WERI-Rb-1 (cell line): ENCODE data around the gene PAQR5.

Source experiments
- DNase-seq: peaks from one replicate; pipeline ENCODE4 v3.0.0-alpha.2; 2020
- H3K27ac ChIP-seq: fragments of 250-450 bp; sonication (Bioruptor Pico); 2 replicates; pipeline ENCODE4 v1.5.1; 2020; ENCODE audit warnings: mild to moderate bottlenecking, moderate library complexity
- H3K27me3 ChIP-seq: fragments of 250-450 bp; sonication (Bioruptor Pico); 2 replicates; pipeline ENCODE4 v1.5.1; 2021; ENCODE audit warnings: mild to moderate bottlenecking, low read depth, moderate library complexity; ENCODE audit not compliant: insufficient read depth, severe bottlenecking
- H3K36me3 ChIP-seq: fragments of 250-450 bp; sonication (Bioruptor Pico); 2 replicates; pipeline ENCODE4 v1.5.1; 2020; ENCODE audit warnings: mild to moderate bottlenecking, moderate library complexity
- H3K4me3 ChIP-seq: 2 replicates; pipeline ENCODE4 v1.5.1; 2011; ENCODE audit warnings: low read depth, mild to moderate bottlenecking, control low read depth, low read length
- H3K9me3 ChIP-seq: fragments of 250-450 bp; sonication (Bioruptor Pico); 2 replicates; pipeline ENCODE4 v1.5.1; 2021; ENCODE audit warnings: mild to moderate bottlenecking, moderate library complexity; ENCODE audit not compliant: severe bottlenecking
- TF ChIP-seq, protein P1 (sequence below): IDR thresholded peaks from 2 replicates; pipeline ENCODE4 v1.5.1; 2011; ENCODE audit warnings: low read depth, mild to moderate bottlenecking, control low read depth, inconsistent platforms, low read length

The PAQR5 gene

DNA sequence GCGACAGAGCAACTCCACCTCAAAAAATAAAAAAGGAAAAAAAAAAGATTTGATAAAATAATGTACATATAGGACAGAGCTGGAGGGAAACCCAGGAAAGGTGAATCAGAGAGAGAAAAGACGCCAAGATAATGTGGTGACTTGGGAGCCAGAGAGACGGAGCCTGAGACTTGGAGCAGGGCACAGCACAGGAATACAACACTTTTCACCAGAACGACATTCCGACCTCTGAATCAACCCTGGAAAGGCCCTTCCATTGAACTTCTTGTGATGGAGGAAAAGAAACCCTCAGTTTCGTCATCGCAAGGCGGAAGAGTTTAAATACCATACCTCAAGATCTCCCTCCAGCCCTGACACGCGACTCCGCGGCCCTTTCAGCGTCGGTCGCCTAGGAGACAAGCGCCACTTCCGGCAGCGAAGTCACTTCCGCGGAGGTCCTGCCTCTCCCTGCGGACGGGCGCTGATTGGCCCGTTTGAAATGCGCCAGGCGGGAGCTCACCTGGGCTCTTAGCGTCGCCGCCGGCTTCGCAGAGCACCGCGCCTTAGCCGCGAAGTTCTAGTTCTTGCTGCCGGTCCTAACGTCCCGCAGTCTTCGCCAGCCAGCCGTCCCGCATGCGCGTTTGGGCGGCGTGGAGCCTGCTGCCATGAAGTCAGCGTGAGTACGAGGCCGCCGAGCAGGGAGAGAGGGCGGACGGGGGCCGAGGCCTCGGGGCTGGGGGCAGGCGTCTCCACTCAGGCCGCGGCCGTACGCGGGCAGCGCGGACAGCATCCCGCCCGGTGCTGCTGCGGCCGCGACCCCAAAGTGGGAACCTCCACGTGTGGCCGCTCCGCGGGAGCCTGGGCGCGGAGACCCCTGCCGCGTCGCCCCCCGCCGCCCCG, 115.3 kb downstream of the PAQR5 start, which contains the start of gene KIF23:
Gene KIF23 (plus strand): TSS at position 528 of the 879 bp plus-strand sequence. CDS start 117 bp downstream, at position 645.
- peaks cover 29% of the 10 kb centered on the region for H3K36me3 ChIP-seq
- no peaks in the 10 kb centered on the region for H3K27me3 ChIP-seq
- peak within 1 kb of the TSS; percentile 95 for H3K4me3 ChIP-seq
- DNase-seq = peak; percentile 93
- peak within 1 kb of the TSS; percentile 88 for H3K27ac ChIP-seq
- no peaks in the 10 kb centered on the region for H3K9me3 ChIP-seq
- TF ChIP-seq, protein P1, sequence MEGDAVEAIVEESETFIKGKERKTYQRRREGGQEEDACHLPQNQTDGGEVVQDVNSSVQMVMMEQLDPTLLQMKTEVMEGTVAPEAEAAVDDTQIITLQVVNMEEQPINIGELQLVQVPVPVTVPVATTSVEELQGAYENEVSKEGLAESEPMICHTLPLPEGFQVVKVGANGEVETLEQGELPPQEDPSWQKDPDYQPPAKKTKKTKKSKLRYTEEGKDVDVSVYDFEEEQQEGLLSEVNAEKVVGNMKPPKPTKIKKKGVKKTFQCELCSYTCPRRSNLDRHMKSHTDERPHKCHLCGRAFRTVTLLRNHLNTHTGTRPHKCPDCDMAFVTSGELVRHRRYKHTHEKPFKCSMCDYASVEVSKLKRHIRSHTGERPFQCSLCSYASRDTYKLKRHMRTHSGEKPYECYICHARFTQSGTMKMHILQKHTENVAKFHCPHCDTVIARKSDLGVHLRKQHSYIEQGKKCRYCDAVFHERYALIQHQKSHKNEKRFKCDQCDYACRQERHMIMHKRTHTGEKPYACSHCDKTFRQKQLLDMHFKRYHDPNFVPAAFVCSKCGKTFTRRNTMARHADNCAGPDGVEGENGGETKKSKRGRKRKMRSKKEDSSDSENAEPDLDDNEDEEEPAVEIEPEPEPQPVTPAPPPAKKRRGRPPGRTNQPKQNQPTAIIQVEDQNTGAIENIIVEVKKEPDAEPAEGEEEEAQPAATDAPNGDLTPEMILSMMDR = no peak

DNA sequence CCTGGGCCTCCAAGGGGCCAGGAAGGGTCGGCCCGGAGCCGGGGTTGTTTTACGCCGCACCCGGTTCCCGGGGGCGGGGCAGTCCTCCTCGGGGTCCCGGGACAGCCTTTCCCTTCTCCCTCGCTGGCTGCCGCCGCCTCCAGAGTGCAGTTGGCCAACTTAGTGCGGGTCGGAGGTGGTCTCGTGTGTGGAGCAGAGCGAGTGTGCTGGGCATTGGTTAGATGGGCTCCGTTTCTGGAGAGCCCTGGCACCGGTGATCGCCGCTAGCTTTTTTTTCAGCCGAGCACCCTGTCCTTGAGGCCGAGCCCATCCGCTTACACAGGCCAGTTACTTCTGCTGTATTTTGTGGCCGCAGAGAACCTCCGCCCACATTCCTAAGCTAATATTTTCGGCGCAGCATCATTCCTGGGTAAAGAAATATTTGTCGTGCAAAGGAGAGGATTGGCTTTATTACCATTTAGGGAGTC, 116.0 kb downstream of the PAQR5 start:
- H3K27ac ChIP-seq = peak overlapping the region; percentile 88
- no peaks in the 10 kb centered on the region for H3K27me3 ChIP-seq
- no peaks in the 10 kb centered on the region for H3K9me3 ChIP-seq
- peak; percentile 19 for DNase-seq
- TF ChIP-seq, protein P1 = no peak
- peaks cover 36% of the 10 kb centered on the region for H3K36me3 ChIP-seq
- peak overlapping the region; percentile 95 for H3K4me3 ChIP-seq

DNA sequence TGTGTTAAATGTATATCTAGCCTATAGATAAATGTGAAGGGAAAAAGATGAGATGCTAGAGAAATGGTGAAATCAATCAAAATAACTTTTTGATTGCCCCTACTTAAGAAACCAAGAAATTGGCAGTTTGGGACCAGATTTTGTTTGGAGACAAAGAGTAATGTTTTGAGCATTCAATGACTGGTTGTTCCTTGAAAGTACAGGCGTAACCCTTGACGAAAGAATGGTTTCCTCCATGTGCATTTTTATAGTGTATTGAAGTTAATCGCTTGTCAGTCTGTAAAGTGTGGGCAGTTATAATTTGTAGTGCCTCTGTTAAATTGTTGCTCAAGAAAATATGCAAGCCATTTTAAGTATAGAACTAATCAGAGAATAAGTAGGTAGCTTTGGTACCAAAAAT, 116.7 kb downstream of the PAQR5 start:
- H3K27me3 ChIP-seq = no peaks in the 10 kb centered on the region
- TF ChIP-seq, protein P1 = no peak
- no peaks in the 10 kb centered on the region for H3K9me3 ChIP-seq
- no peak for DNase-seq
- H3K36me3 ChIP-seq = peaks cover 43% of the 10 kb centered on the region
- H3K27ac ChIP-seq = no peak overlapping the region
- peak overlapping the region; percentile 95 for H3K4me3 ChIP-seq

DNA sequence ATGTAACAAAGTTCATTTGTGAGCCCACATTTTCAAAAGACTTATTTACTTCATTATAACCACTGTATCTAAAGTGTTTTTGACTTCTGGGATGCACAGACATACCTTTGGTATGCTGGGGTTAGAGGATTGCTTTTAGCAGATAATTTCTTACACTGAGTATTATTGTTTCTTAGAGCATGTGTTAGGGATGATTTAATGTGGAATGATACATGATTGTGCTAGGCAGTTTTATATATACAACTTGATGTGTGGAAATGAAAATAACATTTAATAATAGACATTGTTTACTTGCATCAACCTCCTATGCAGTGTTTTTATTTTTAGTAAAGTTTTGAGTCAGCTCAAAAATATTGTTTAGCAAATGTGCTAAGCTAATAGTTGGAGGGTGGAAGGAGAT, 118.9 kb downstream of the PAQR5 start:
- no peak overlapping the region for H3K27ac ChIP-seq
- no peaks in the 10 kb centered on the region for H3K9me3 ChIP-seq
- H3K4me3 ChIP-seq = no peak overlapping the region
- TF ChIP-seq, protein P1 = no peak
- no peaks in the 10 kb centered on the region for H3K27me3 ChIP-seq
- DNase-seq = no peak
- H3K36me3 ChIP-seq = peaks cover 65% of the 10 kb centered on the region

DNA sequence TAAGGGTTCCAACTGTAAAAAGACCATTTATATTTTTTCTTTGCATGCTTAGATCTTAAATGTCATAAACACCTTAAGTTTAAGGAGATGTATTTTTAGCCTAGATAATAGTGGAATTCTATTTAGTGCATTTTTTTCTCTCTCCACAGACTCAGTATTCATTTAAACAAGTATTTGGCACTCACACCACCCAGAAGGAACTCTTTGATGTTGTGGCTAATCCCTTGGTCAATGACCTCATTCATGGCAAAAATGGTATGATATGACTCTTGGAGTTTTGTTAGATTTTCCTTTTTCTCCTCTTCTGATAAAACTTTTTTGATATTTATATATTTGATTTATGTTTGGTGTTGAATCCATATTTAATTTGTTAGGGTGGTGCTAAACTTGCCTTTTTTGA, 122.8 kb downstream of the PAQR5 start:
- Histone ChIP-seq H3K36me3 (peaks cover 98% of the 10 kb centered on the region), H3K4me3 (no peak overlapping the region), H3K27ac (no peak overlapping the region), H3K9me3 (no peaks in the 10 kb centered on the region), H3K27me3 (no peaks in the 10 kb centered on the region)
- TF ChIP-seq, protein P1 = no peak
- DNase-seq = no peak
